H1 (cell line): ENCODE data around the gene HRH2. TPM values are rescaled to one million over a fixed set of nuclear protein-coding genes. Genes with fewer than 3 reads are reported as not detected.

Experiments used
- CTCF ChIA-PET: fragments of 300-600 bp; sonication (Branson Sonifier 250); formaldehyde crosslinking; loops from one replicate; lab custom pipeline; 2021; ENCODE audit not compliant: partially characterized antibody; lab: Charles Lee
- POLR2A ChIA-PET: fragments of 300-600 bp; sonication (Branson Sonifier 250); formaldehyde crosslinking; loops from one replicate; lab custom pipeline; 2021; ENCODE audit warnings: inconsistent platforms; ENCODE audit not compliant: partially characterized antibody; lab: Charles Lee
- DNase-seq, 2 experiments: peaks; one replicate each; pipeline versions ENCODE4 v3.0.0 to v3.0.0-alpha.2; 2010 to 2022; ENCODE audit warnings: low spot score in 2 of 2, low read depth in 1 of 2, mixed read lengths in 1 of 2
- FAIRE-seq: peaks from 2 replicates; lab custom pipeline; 2011; peaks lifted over from hg19 to GRCh38; lab: Jason Lieb, UNC
- H2AFZ ChIP-seq: 2 replicates; pipeline ENCODE4 v1.8.1; 2012; ENCODE audit warnings: low read length, inconsistent platforms
- H2AK5ac ChIP-seq: 2 replicates; pipeline ENCODE4 v1.6.1; 2013; ENCODE audit warnings: low read depth, low read length
- H2BK120ac ChIP-seq: replicated peaks from 2 replicates; pipeline ENCODE3; 2013; ENCODE audit warnings: low read depth, low read length, inconsistent platforms
- H2BK12ac ChIP-seq: 2 replicates; pipeline ENCODE4 v1.6.1; 2013; ENCODE audit warnings: low read depth, low read length
- H2BK15ac ChIP-seq: 2 replicates; pipeline ENCODE4 v1.6.1; 2013; ENCODE audit warnings: low read length
- H2BK20ac ChIP-seq: 2 replicates; pipeline ENCODE4 v1.6.1; 2013; ENCODE audit warnings: low read length
- H2BK5ac ChIP-seq: 2 replicates; pipeline ENCODE4 v1.6.1; 2013; ENCODE audit warnings: low read depth, low read length
- H3K14ac ChIP-seq: 2 replicates; pipeline ENCODE4 v1.6.1; 2013; ENCODE audit warnings: inconsistent platforms; ENCODE audit not compliant: insufficient read length
- H3K18ac ChIP-seq: 2 replicates; pipeline ENCODE4 v1.6.1; 2013; ENCODE audit warnings: low read length; ENCODE audit errors: extremely low read depth
- H3K23ac ChIP-seq: 2 replicates; pipeline ENCODE4 v1.6.1; 2013; ENCODE audit warnings: inconsistent platforms; ENCODE audit not compliant: insufficient read length
- H3K23me2 ChIP-seq: 2 replicates; pipeline ENCODE4 v1.6.1; 2013; ENCODE audit warnings: low read depth, low read length
- H3K27ac ChIP-seq: 2 replicates; pipeline ENCODE4 v1.6.1; 2011; ENCODE audit warnings: low read depth, low read length, inconsistent platforms
- H3K27me3 ChIP-seq, 4 experiments: replicated peaks in 1 of 4; 1 replicate in 1 of 4; 2 replicates in 3 of 4; pipeline versions ENCODE4 v1.6.1 to v1.8.1; 2011 to 2013; ENCODE audit warnings: low read length in 3 of 4, mild to moderate bottlenecking in 3 of 4, inconsistent platforms in 2 of 4, mixed read lengths in 2 of 4, moderate library complexity in 1 of 4; ENCODE audit not compliant: control insufficient read depth in 3 of 4, insufficient read depth in 3 of 4; ENCODE audit errors: extremely low read depth in 1 of 4
- H3K36me3 ChIP-seq, 4 experiments: 2 replicates each; pipeline versions ENCODE4 v1.6.1 to v1.8.1; 2011 to 2013; ENCODE audit warnings: mild to moderate bottlenecking in 4 of 4, low read length in 3 of 4, moderate library complexity in 2 of 4, control low read depth in 1 of 4, inconsistent platforms in 1 of 4; ENCODE audit not compliant: insufficient read depth in 4 of 4, control insufficient read depth in 2 of 4
- H3K4ac ChIP-seq: replicated peaks from 2 replicates; pipeline ENCODE3; 2013; ENCODE audit warnings: low read length, low read depth, mixed read lengths, inconsistent platforms; ENCODE audit not compliant: insufficient read length
- H3K4me1 ChIP-seq, 4 experiments: replicated peaks in 1 of 4; 1 replicate in 1 of 4; 2 replicates in 3 of 4; pipeline versions ENCODE4 v1.6.1 to v1.8.1; 2011 to 2013; ENCODE audit warnings: low read length in 3 of 4, inconsistent platforms in 2 of 4, mixed read lengths in 1 of 4; ENCODE audit not compliant: insufficient read depth in 4 of 4, control insufficient read depth in 3 of 4
- H3K4me2 ChIP-seq, 2 experiments: 2 replicates each; pipeline versions ENCODE4 v1.6.1 to v1.8.1; 2011 to 2013; ENCODE audit warnings: low read depth in 2 of 2, low read length in 2 of 2, control low read depth in 1 of 2, inconsistent platforms in 1 of 2, mild to moderate bottlenecking in 1 of 2; ENCODE audit not compliant: insufficient read depth in 1 of 2
- H3K4me3 ChIP-seq, 4 experiments: fragments of 200-600, 300-600 bp in 1 of 4; sonication (generic), shearing (Covaris generic), sonication (Bioruptor Twin) in 1 of 4; 2 replicates each; pipeline versions ENCODE4 v1.5.1 to v1.8.1; 2011 to 2016; ENCODE audit warnings: low read length in 4 of 4, low read depth in 3 of 4, control low read depth in 2 of 4, inconsistent platforms in 2 of 4, mild to moderate bottlenecking in 2 of 4, mixed read lengths in 1 of 4, moderate library complexity in 1 of 4; ENCODE audit not compliant: insufficient read depth in 2 of 4; ENCODE audit errors: extremely low read depth in 1 of 4
- H3K56ac ChIP-seq: replicated peaks from 2 replicates; pipeline ENCODE3; 2013; ENCODE audit warnings: low read depth, mild to moderate bottlenecking, mixed read lengths, low read length, inconsistent platforms; ENCODE audit not compliant: insufficient read length
- H3K79me1 ChIP-seq: 2 replicates; pipeline ENCODE4 v1.6.1; 2013; ENCODE audit warnings: low read depth, low read length, control low read depth
- H3K79me2 ChIP-seq, 2 experiments: 2 replicates each; pipeline versions ENCODE4 v1.6.1 to v1.8.1; 2012 to 2013; ENCODE audit warnings: low read length in 2 of 2, mild to moderate bottlenecking in 2 of 2, inconsistent platforms in 1 of 2; ENCODE audit not compliant: insufficient read depth in 2 of 2, control insufficient read depth in 1 of 2
- H3K9ac ChIP-seq, 4 experiments: replicated peaks in 1 of 4; 1 replicate in 1 of 4; 2 replicates in 3 of 4; pipeline versions ENCODE4 v1.6.1 to v1.8.1; 2011 to 2013; ENCODE audit warnings: low read depth in 3 of 4, low read length in 3 of 4, control low read depth in 2 of 4, mild to moderate bottlenecking in 2 of 4, moderate library complexity in 2 of 4, inconsistent platforms in 1 of 4; ENCODE audit errors: extremely low read depth in 1 of 4
- H3K9me3 ChIP-seq, 2 experiments: 2 replicates each; pipeline versions ENCODE4 v1.6.1 to v1.8.1; 2012 to 2013; ENCODE audit warnings: mild to moderate bottlenecking in 2 of 2, moderate library complexity in 2 of 2, control low read depth in 1 of 2, inconsistent platforms in 1 of 2, low read depth in 1 of 2, low read length in 1 of 2, mixed read lengths in 1 of 2; ENCODE audit not compliant: insufficient read depth in 2 of 2
- H4K20me1 ChIP-seq, 2 experiments: replicated peaks in 1 of 2; 2 replicates each; pipeline versions ENCODE3 to v1.8.1; 2011 to 2013; ENCODE audit warnings: inconsistent platforms in 2 of 2, low read length in 2 of 2, mild to moderate bottlenecking in 1 of 2; ENCODE audit not compliant: insufficient read depth in 2 of 2, control insufficient read depth in 1 of 2
- H4K5ac ChIP-seq: 2 replicates; pipeline ENCODE4 v1.6.1; 2013; ENCODE audit warnings: low read length, low read depth, mixed read lengths, inconsistent platforms; ENCODE audit not compliant: insufficient read length
- H4K8ac ChIP-seq: 2 replicates; pipeline ENCODE4 v1.8.0; 2013; ENCODE audit warnings: mild to moderate bottlenecking, moderate library complexity, low read length, inconsistent platforms; ENCODE audit not compliant: insufficient read depth; ENCODE audit errors: extremely low read depth
- H4K91ac ChIP-seq: replicated peaks from 2 replicates; pipeline ENCODE3; 2013; ENCODE audit warnings: low read length, mixed read lengths, inconsistent platforms; ENCODE audit not compliant: insufficient read length
- ASH2L ChIP-seq: fragments of 200-600, 300-600 bp; sonication (generic); IDR thresholded peaks from one replicate; pipeline ENCODE4 v1.7.1; 2017; ENCODE audit warnings: low read length
- BRCA1 ChIP-seq: IDR thresholded peaks from 2 replicates; pipeline ENCODE4 v1.6.1; 2012; ENCODE audit warnings: low read depth, low read length, improper control_type of control experiment
- CEBPB ChIP-seq: IDR thresholded peaks from 2 replicates; pipeline ENCODE4 v1.6.1; 2012; ENCODE audit warnings: low read depth, low read length
- CHD2 ChIP-seq: IDR thresholded peaks from 2 replicates; pipeline ENCODE4 v1.6.1; 2012; ENCODE audit warnings: low read length, improper control_type of control experiment
- E2F6 ChIP-seq: IDR thresholded peaks from 2 replicates; pipeline ENCODE4 v1.6.1; 2012; ENCODE audit warnings: inconsistent platforms
- NRF1 ChIP-seq: IDR thresholded peaks from 2 replicates; pipeline ENCODE4 v1.6.1; 2011; ENCODE audit warnings: mild to moderate bottlenecking, low read depth, low read length, improper control_type of control experiment
- SIN3A ChIP-seq, 2 experiments: IDR thresholded peaks in 1 of 2; conservative IDR thresholded peaks in 1 of 2; 2 replicates each; pipeline ENCODE4 v1.6.1; 2011 to 2012; ENCODE audit warnings: low read length in 2 of 2, improper control_type of control experiment in 1 of 2, low read depth in 1 of 2, mild to moderate bottlenecking in 1 of 2
- SIRT6 ChIP-seq: IDR thresholded peaks from one replicate; pipeline ENCODE4 v1.7.1; 2012; ENCODE audit warnings: low read length, inconsistent platforms
- TAF1 ChIP-seq: IDR thresholded peaks from 2 replicates; pipeline ENCODE4 v1.6.1; 2011; ENCODE audit warnings: mild to moderate bottlenecking, low read depth, low read length
- WGBS, 2 experiments: shearing (Covaris generic) in 1 of 2; methylation state at CpG; one replicate each; pipeline versions ENCODE4 v1.1.6 to v1.1.7; 2013 to 2015; ENCODE audit warnings: low lambda C conversion rate in 2 of 2, mixed read lengths in 2 of 2, inconsistent platforms in 1 of 2, low coverage in 1 of 2, missing lambda C conversion rate in 1 of 2; ENCODE audit not compliant: insufficient replicate concordance in 2 of 2, insufficient coverage in 1 of 2, insufficient read length in 1 of 2; ENCODE audit errors: extremely low coverage in 1 of 2, missing lambda C conversion rate in 1 of 2; 5-methylcytosine and 5-hydroxymethylcytosine counted together
- polyA plus RNA-seq, 7 experiments: library from polyadenylated mRNA; depleted of rRNA in 3 of 7; stranded (reverse) in 5 of 7; unstranded in 2 of 7; fragments of >200 nt in 5 of 7; fragments of 200-250 nt in 2 of 7; gene quantifications; 1 replicate in 5 of 7; 2 replicates in 1 of 7; 4 replicates in 1 of 7; pipeline versions ENCODE4 v1.2.1 to v1.2.3, GENCODE V29; 2011 to 2013; ENCODE audit warnings: missing spikeins in 2 of 7, mixed read lengths in 2 of 7
- total RNA-seq: library from RNA; stranded (reverse); fragmentation: NEBNext Ultra II Directional; extraction: Animal tissue kit (Norgen Biotek cat#: 25700); gene quantifications from 2 replicates; pipeline ENCODE4 v1.2.1, GENCODE V29; 2021
- TF ChIP-seq, protein P1 (sequence below), 3 experiments: IDR thresholded peaks; 1 replicate in 2 of 3; 2 replicates in 1 of 3; pipeline versions ENCODE4 v1.5.1 to v1.6.1; 2011; ENCODE audit warnings: low read length in 3 of 3, mild to moderate bottlenecking in 3 of 3, inconsistent platforms in 2 of 3, low read depth in 1 of 3, moderate library complexity in 1 of 3; ENCODE audit not compliant: insufficient read depth in 1 of 3; ENCODE audit errors: control extremely low read depth in 1 of 3

HRH2 gene
- total and polyA plus RNA-seq, 2 of the 8 experiments (the other 6 are each of a cell fraction or from before 2014, with no cell fraction given), result 7.8 to 8.1 TPM

DNA sequence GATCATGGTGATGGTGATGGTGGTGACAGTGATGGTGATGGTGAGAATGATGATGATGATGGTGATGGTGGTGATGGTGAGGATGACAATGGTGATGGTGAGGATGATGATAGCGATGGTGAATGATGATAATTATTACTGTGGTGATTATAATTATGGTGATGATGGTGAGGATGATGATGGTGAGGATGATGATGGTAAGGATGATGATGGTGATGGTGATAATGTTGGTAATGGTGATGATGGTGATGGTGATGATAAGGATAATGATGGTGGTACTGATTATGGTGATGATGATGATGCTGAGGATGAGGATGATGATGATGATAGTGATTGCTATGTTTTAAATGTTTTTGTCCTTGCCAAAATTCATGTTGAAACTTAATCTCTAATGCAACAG is 37.3 kb upstream of the HRH2 start:
- Histone ChIP-seq H3K27me3 (no peaks in the 10 kb centered on the region), H2BK5ac (no peak overlapping the region), H3K56ac (no peak overlapping the region), H2BK12ac (0 out of 2 replicates have a peak overlapping the region, but pooled peaks have one; percentile 18), H4K91ac (no peak overlapping the region), H3K79me2 (no peaks in the 10 kb centered on the region), H4K20me1 (no peaks in the 10 kb centered on the region), H4K8ac (no peak overlapping the region), H3K4me1 (peaks cover 0 to 7% (median 3%) of the 10 kb centered on the region in 4 experiments; a peak in 5 of 7 replicates), H3K79me1 (no peaks in the 10 kb centered on the region), H3K9me3 (peaks cover 11 to 21% of the 10 kb centered on the region in 2 experiments), H2BK120ac (no peak overlapping the region), H3K14ac (no peak overlapping the region), H3K9ac (no peak overlapping the region), H3K36me3 (no peaks in the 10 kb centered on the region), H3K18ac (no peak overlapping the region), H4K5ac (no peak overlapping the region), H2AFZ (no peak overlapping the region), H3K4me2 (no peak overlapping the region), H3K23me2 (peaks cover 5% of the 10 kb centered on the region; the same call in 1 of the 2 replicates), H3K27ac (no peak overlapping the region), H2BK20ac (no peak overlapping the region), H2AK5ac (no peak overlapping the region; the same call in 1 of the 2 replicates), H2BK15ac (no peak overlapping the region), H3K4me3 (no peak overlapping the region), H3K23ac (no peak overlapping the region), H3K4ac (no peak overlapping the region)
- ChIA-PET CTCF (no interaction called here), POLR2A (no interaction called here)
- no peak for TF ChIP-seq E2F6
- TF ChIP-seq SIN3A (conservative IDR thresholded peaks at IDR 0.05 in 1 of 2, IDR thresholded peaks at IDR 0.05 in 1 of 2; ENCODE audit: low read depth in 1 of 2, low read length in 2 of 2), result no peak
- TF ChIP-seq, protein P1, sequence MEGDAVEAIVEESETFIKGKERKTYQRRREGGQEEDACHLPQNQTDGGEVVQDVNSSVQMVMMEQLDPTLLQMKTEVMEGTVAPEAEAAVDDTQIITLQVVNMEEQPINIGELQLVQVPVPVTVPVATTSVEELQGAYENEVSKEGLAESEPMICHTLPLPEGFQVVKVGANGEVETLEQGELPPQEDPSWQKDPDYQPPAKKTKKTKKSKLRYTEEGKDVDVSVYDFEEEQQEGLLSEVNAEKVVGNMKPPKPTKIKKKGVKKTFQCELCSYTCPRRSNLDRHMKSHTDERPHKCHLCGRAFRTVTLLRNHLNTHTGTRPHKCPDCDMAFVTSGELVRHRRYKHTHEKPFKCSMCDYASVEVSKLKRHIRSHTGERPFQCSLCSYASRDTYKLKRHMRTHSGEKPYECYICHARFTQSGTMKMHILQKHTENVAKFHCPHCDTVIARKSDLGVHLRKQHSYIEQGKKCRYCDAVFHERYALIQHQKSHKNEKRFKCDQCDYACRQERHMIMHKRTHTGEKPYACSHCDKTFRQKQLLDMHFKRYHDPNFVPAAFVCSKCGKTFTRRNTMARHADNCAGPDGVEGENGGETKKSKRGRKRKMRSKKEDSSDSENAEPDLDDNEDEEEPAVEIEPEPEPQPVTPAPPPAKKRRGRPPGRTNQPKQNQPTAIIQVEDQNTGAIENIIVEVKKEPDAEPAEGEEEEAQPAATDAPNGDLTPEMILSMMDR (IDR thresholded peaks at IDR 0.05; ENCODE audit: control extremely low read depth in 1 of 3, insufficient read depth in 1 of 3, low read depth in 1 of 3, low read length in 3 of 3), result no peak
- TF ChIP-seq NRF1, result no peak
- TF ChIP-seq BRCA1, result no peak
- no peak for TF ChIP-seq CHD2
- TF ChIP-seq TAF1, result no peak
- TF ChIP-seq ASH2L, result no peak
- TF ChIP-seq CEBPB, result no peak
- no peak for TF ChIP-seq SIRT6
- no peak for DNase-seq
- FAIRE-seq, result no peak
- WGBS, 2 experiments, result 59 to 60% methylated on average over 1 of the region's 1 CpG
